NCI-H2196 (cell line): Measurements from ENCODE around the gene ADAMTS18.
"Not testable (repeated sequence)": the region's sequence is repeated elsewhere in the genome, so short reads cannot be mapped to it uniquely, and the experiment has no call there.

Source experiments
- DNase-seq: peaks from one replicate; lab custom pipeline; 2025; ENCODE audit not compliant: unreplicated experiment; lab: John Stamatoyannopoulos, UW

ADAMTS18 gene, protein sequence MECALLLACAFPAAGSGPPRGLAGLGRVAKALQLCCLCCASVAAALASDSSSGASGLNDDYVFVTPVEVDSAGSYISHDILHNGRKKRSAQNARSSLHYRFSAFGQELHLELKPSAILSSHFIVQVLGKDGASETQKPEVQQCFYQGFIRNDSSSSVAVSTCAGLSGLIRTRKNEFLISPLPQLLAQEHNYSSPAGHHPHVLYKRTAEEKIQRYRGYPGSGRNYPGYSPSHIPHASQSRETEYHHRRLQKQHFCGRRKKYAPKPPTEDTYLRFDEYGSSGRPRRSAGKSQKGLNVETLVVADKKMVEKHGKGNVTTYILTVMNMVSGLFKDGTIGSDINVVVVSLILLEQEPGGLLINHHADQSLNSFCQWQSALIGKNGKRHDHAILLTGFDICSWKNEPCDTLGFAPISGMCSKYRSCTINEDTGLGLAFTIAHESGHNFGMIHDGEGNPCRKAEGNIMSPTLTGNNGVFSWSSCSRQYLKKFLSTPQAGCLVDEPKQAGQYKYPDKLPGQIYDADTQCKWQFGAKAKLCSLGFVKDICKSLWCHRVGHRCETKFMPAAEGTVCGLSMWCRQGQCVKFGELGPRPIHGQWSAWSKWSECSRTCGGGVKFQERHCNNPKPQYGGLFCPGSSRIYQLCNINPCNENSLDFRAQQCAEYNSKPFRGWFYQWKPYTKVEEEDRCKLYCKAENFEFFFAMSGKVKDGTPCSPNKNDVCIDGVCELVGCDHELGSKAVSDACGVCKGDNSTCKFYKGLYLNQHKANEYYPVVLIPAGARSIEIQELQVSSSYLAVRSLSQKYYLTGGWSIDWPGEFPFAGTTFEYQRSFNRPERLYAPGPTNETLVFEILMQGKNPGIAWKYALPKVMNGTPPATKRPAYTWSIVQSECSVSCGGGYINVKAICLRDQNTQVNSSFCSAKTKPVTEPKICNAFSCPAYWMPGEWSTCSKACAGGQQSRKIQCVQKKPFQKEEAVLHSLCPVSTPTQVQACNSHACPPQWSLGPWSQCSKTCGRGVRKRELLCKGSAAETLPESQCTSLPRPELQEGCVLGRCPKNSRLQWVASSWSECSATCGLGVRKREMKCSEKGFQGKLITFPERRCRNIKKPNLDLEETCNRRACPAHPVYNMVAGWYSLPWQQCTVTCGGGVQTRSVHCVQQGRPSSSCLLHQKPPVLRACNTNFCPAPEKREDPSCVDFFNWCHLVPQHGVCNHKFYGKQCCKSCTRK (N-terminal part only)

DNA sequence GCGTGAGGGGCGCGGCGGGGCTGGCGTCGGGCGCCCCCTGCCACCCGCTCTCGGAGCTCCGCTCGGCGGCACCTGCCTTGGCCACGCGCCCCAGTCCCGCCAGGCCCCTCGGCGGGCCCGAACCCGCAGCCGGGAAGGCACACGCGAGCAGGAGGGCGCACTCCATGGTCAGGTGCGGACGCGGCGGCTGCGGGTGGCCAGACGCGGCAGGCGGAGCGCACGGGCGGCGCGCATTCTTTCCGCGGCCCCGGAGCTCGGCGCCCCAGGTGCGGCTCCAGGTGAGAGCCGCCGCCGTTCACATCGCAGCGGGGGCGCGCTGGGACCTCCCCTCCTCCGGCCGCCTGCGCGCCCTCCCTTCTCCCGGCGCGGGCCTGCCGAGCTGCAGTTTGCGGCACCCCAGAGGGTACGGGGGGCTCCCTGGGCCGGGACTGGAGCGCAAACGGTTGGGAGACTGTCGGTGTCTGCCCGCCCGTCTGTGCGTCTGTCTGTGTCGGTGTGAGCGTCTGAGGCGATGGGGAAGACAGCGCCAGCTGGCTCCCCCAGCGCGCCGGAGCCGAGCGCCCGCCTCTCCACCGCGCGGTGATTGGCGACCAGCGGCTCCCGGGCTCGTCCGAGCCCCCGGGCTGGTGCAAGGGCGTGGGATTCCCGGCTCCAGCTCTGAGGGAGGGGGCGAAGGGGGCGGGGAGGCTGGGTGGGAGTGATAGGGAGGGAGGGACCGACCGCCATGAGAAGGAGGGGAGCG is at the start of gene ADAMTS18:
Gene ADAMTS18, minus strand, starts transcription at position 505 of the 742 bp plus-strand sequence. Its CDS starts 339 bp downstream, at position 166.
- DNase-seq: peak; percentile 8

DNA sequence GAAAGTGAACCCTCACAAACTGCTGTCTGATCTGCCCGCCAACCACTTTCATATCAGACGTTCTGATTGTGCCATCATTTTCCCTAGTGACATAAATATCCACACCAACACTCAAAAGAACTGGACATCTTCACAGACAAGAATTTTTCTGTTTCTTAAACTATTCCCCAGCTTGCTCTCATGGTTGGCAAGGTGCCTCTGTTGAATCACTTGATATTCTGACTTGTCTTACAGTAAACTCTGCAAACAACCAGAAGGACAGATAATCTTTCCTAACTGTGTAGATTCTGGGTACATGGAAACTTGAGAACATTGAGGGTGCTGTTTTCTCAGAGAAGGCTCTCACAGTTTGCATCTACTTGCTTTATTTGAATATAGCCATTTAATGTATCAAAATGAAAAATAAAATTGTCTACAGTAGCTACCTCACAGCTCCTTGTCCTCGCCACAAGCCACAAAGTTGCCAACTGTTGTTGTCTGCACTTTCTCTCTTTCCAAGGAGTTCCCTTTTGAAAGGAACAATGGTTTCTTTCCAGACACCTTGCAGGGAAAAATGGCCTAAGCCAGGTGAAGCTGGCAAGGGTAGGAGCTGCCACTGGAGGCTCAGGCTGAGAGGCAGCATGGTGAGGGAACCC is 46.0 kb upstream of the ADAMTS18 start:
- DNase-seq: no peak

DNA sequence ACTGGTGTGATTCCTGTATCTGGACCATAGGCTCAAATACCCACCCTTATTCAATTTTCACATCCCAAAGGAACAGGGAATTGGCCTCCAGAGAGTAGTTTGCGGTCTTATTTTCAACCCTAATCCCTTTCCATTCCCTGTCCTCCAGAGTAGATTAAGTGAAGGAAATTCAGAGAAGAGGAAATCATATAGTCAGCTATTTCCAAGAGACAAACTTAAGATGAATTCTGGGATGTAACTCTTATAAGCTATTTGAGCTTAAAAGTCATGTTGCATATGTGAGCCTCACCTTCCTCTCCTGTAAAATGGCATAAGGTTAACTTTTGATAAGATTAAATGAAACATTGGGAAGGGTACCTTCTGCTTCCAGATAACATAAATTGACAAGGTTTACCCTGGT is 37.4 kb upstream of the ADAMTS18 start:
- no peak for DNase-seq

DNA sequence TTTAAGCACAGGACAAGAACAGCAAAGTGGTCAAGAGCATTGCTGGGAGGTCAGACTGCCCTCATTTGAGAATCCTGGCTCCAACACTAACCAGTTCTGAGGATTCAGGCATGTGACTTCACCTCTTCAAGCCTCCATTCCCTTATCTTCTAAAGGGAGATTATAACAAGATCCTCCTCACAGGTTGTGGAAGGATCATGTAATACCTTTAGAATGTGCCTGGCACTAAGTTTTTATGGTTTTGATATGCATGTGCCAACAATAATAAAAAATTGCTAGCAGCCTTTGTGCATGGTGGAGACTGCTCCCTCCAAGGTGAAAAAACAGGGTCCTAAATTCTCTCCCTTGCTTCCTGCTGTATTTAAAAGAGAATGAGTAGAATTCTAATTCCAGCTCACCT is 36.0 kb upstream of the ADAMTS18 start:
- DNase-seq: no peak

DNA sequence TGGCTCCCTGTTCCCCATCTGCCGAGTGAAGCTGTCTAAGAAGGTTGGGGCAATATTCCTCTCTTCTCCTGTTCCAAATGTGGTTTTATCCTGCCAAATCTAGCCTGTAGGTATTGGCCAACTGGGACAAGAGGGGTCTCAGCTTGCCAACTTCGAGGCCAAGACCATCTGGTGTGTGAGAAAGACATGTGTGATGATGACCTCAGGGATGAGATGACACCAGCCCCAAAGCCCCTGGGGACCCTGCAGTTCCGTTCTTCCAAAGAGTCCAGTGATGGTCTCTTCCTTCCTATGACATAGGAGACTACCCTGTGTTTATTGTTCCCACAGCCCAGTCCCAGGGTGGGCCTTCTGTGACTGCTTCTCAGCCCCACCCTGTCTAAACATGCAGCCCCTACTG is 34.8 kb upstream of the ADAMTS18 start:
- DNase-seq: no peak

DNA sequence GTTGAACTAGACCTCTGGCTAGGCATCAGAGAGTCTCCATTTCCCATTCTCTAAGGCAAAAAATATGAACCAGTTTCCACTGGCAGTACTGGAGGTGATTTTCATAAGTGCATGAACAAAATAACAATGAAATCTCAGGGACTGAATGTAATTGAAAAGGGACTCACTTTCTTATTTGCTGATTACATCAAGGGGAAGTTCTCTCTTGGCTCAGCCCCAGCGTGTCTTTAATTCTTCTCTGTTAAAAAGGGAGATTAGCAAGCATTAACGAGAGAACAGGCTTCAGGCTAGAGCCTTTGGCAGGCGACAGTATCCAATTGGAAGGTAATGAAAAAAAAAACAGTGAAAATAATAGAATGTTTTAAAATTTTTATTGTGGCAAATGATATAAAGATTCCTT is 34.0 kb upstream of the ADAMTS18 start:
- DNase-seq: no peak

DNA sequence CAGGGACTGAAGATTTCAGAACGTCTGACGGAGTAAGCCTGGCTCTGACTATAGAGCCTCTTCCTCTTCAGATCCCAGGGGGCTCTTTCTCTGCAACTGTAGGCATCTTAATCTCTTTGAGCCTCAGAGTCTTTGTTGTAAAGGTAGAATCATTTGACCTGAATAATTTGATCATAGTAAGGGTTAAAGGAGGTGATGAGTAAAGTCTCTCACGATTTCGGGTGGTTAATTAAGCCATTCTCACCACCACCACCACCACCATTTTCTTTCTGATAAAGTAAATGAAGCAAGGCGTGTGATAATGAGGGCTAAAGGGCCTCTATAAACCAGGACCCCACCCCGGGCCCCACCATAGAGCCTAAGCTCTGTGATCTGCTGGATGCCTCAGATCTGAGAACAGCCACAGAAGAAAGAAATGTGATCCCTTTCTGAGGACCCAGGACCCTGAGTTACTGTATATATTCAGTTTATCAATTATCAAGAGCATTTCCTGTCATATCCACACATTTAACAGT is 33.0 kb upstream of the ADAMTS18 start:
- no peak for DNase-seq

DNA sequence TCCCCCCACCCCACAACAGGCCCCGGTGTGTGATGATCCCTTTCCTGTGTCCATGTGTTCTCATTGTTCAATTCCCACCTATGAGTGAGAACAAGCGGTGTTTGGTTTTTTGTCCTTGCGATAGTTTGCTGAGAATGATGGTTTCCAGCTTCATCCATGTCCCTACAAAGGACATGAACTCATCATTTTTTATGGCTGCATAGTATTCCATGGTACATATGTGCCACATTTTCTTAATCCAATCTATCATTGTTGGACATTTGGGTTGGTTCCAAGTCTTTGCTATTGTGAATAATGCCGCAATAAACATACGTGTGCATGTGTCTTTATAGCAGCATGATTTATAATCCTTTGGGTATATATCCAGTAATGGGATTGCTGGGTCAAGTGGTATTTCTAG is 28.8 kb upstream of the ADAMTS18 start:
- not testable (repeated sequence) for DNase-seq

DNA sequence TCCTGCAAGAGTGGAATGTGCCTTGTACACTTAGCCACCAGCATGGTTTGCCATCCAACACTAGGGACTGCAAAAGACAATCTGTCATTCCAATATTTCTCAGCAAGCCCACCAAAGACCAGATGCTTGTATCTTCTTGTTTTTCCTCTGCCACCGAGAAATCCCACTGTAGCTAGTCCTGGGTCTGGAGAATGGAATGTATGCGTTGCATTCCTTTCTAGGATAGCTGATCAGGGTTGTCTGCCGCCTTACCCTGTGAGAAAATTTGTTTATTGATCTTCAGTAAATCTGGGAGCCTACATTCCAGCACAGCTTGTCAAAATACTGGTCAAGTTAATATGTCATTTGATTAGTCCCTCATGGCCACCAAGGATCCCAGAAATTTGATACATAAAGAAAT is 28.1 kb upstream of the ADAMTS18 start:
- DNase-seq: no peak

DNA sequence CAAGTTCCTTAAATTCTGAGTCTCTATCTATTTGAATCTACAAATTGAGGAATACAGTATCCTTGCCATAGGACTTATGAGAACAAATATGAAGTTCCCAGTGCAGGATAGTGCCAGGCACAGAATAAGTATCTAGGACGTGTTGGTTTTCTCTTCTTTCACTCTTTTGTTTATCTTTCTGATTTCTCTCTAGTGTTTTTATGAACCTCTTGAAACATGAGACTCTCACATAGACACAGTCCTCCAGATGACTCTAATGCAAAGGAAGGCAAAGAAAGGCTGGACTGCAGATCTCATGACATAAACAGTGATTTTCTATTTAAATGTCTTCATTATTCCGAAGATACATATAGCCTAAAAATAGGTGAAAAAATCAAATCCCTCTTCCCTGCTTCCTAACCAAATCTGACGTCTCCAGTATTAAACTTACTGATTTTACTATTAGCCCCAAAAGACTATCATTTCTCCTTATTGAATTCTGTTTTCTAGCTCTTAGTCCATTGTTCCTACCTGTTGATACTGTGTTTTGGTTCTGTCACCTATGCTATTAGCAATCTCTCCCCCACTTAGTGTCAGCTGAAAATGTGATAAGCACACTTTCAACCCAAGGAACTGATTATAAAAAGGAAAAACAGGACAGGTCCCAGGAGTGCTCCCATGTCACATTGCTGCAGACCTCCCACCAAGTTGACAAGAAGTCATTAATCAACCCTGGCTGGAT is 24.9 kb upstream of the ADAMTS18 start:
- DNase-seq: no peak

DNA sequence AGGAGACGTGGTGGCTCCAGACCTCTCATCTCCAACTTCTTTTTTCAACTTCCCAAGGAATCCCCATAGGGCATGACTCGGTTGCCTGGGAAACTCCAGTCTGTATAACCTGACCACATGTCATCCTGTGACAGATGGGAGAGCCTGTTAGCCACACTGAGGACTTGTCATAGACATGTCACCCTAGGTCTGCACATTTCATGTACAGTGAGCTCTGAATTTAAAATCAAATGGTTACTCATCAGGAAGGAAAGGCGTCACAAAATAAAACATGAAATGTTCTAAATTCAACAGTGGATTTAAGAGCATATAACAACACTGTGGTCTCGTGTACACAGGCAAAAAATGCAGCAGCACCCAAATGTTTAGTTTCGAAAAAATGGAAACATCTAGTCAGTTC is 22.2 kb upstream of the ADAMTS18 start:
- no peak for DNase-seq

DNA sequence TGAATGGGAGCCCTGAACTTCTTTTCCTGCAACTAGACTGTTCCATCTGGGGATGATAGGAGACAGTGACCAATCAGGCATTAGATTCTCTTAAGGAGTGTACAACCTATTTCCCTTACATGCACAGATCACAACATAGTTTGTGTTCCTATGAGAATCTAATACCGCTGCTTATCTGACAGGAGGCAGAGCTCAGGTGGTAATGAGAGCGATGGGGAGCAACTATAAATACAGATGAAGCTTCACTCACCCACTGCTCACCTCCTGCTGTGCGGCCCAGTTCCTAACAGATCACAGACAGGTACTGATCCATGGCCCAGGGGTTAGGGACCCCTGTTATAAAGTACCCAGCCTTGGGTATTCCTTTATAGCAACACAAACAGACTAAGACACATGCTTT is 17.4 kb upstream of the ADAMTS18 start:
- no peak for DNase-seq

DNA sequence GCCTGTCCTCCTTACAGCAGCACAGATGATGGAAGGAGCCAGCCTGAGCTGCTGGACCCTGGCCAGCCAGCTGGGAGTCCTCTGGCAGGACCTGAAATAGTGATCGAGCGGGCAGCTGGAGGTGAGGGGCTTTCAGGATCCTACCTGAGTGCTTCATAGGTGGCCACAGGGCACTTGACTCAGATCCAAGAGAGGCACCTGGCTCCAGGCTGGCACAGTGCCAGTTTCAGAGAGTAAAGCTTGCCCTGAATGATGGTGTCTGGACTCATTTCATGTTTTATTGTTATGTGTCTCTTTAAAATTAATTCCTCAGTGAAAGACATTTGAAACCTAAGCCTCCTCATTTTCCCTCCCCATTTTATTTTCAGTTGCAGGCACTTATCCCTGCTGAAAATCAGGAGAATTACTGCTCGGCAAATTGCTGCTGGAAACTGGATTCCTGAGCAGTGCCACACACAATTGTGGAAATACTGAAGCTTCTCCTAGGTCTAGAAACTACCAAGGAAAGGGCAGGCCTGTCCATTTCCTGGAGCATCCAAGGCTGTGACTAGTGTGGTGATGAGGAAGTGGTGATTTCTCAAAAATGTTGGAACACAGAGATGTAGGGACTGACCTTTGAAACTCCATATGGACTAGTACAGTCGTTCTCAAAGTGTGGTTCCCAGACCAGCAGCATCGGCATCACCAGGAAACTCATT is 16.1 kb upstream of the ADAMTS18 start:
- peak; percentile 85 for DNase-seq

DNA sequence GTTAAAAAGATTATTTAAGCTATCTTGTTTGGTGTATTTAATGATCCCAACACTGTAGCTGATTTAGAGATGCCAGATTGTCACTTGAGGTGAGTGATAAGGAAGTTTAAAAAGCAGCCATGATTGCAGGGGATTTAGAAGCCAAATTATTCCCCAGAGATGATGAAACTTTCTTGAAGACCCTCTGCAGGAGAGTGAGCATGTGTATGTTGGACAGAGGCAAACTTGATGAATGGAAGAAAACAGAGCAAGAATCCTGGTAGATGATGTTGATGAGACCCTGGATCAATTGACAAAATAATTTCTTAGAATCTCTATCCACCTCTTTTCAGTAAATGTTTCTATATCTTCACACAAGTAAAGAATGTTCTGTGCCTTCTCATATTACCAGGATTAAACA is 14.4 kb upstream of the ADAMTS18 start:
- DNase-seq: no peak

DNA sequence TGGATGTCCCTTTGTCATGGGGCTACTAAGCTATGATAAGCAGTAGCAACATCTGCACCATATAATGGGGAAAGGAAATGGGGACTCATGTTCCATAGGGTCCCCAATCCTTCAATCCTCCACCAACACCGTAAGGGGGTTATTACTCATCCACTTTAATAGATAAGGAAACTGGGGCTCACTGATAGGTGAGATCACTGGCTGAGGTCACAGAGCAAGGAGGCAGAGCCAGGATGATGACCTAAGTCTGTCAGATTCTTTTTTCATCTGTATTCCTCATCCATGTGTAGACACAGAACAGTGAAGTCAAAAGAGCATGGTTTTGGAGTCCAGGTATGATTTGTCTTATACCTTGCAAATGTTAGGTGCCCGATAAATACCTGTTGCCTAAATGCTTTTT is 10.5 kb upstream of the ADAMTS18 start:
- DNase-seq: no peak

DNA sequence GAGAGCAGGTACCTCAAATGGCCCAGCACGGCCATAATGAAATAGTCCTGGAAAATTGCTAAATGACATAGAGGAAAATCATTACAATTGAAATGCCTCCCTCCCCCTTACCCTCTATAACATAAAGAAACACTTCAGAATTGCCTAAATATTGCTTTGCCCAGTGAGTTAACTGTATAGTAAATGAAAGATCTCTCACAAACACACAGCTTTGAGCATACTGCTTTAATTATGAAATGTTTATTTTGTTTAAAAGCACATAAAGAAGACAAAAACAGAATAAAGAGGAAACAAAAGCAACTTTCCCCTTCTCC is 9.3 kb upstream of the ADAMTS18 start:
- DNase-seq: no peak

DNA sequence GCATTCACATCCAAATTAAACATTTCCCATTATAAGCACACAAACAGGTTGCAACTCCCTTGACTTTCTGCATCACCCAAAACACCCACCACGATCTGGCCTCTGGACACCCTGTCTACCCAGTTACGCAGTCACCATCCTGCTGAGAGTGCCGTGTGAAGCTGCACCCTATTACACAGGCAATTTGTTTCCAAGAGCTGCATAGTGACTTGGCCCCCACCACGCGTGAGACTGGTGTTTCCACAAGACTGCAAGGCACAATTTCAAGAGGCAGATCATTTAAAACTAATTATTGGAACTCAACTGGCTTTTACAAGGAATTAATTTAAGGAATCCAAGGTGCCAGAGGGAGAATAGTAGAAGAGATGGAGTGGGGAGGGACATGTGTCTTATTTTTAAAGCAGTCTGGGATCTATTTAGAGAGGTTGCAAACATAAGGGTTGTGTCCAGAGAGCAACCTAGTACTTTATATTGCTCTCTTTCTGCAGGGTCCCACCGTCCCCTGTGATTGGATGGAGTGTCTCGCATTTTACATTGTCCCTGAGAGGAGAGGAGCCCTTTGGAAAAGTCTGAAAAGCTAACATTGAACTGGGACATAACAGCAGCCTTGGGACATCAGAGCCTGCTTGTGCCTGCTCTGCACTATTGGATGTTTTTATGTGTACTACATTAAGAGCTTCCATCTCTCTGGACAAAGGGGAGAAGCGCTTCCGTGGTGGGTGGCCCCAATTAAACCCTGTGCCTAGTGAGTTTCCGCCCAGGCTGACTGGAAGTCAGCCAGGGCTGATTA is 8.7 kb upstream of the ADAMTS18 start:
- no peak for DNase-seq

DNA sequence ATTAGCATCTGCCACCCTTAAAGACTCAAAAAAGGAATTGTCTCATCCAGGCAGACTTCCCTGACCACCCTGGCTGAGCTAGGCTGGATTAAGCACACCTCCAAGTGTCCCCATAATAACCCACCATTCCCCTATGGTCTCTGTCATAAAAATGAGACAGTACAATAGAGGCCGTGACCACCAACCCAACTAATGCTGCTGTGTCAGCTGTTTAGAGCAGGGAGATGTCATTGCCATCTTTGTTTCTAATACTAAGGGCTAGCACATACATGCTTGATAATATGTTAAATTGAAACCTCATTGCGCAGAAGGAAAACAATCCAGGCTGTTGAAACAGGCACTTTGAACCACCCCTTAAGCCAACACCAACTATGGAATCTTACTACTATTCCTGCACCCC is 7.2 kb upstream of the ADAMTS18 start:
- no peak for DNase-seq
